ENCODE data around the gene PCNA. TPM values are rescaled to one million over a fixed set of nuclear protein-coding genes. Genes with fewer than 3 reads are reported as not detected.
A peak's percentile ranks its signal among the peaks of the same experiment; 100 is the strongest.

PCNA gene
- total and polyA plus RNA-seq, 10 donors = 39.6 to 106 (median 52.0) TPM

- no peak overlapping the region for H3K27ac ChIP-seq
- no peaks in the 10 kb centered on the region for H3K36me3 ChIP-seq
- H3K4me1 ChIP-seq = peaks cover 0 to 45% (median 11%) of the 10 kb centered on the region in 6 donors
- no peaks in the 10 kb centered on the region for H3K27me3 ChIP-seq (replicated peaks in 1 of 7)
- no peaks in the 10 kb centered on the region for H3K9me3 ChIP-seq
- H3K4me3 ChIP-seq = no peak overlapping the region
- 94 to 98% (median 96%) methylated on average over 7 of the region's 7 CpGs for WGBS, 5 donors
- TF ChIP-seq POLR2AphosphoS5 (IDR thresholded peaks at IDR 0.05) = no peak
- TF ChIP-seq CTCF (IDR thresholded peaks at IDR 0.05 in 8 of 11, conservative IDR thresholded peaks at IDR 0.05 in 3 of 11) = no peak
- intact Hi-C loops (cut with DNase I; ENCODE audit: low total_unique reads) = no loop called here
- DNase-seq = no peak
Observed at GRCh38 chr20:5070081-5070480, 49.7 kb downstream of the PCNA start.

- intact Hi-C loops (cut with DNase I; ENCODE audit: low total_unique reads) = no loop called here
- Histone ChIP-seq H3K36me3 (no peaks in the 10 kb centered on the region), H3K27ac (no peak overlapping the region), H3K27me3 (replicated peaks in 1 of 7) (no peaks in the 10 kb centered on the region), H3K9me3 (no peaks in the 10 kb centered on the region), H3K4me1 (peaks cover 0 to 40% (median 9%) of the 10 kb centered on the region in 6 donors), H3K4me3 (no peak overlapping the region)
- TF ChIP-seq POLR2A (IDR thresholded peaks at IDR 0.05) (no peak), POLR2AphosphoS5 (IDR thresholded peaks at IDR 0.05) (no peak), CTCF (IDR thresholded peaks at IDR 0.05 in 8 of 11, conservative IDR thresholded peaks at IDR 0.05 in 3 of 11) (no peak)
- no peak for DNase-seq
- WGBS, 5 donors = 61 to 72% (median 68%) methylated on average over 8 of the region's 8 CpGs
Observed at GRCh38 chr20:5069141-5069806, 50.5 kb downstream of the PCNA start.

- H3K36me3 ChIP-seq = no peaks in the 10 kb centered on the region
- 85 to 91% (median 89%) methylated on average over 8 to 9 of the region's 9 CpGs for WGBS, 5 donors
- intact Hi-C loops (cut with DNase I; ENCODE audit: low total_unique reads) = no loop called here
- no peak overlapping the region for H3K4me3 ChIP-seq
- peaks cover 0 to 28% (median 3%) of the 10 kb centered on the region in 6 donors for H3K4me1 ChIP-seq
- no peaks in the 10 kb centered on the region for H3K9me3 ChIP-seq
- DNase-seq = no peak
- H3K27me3 ChIP-seq (replicated peaks in 1 of 7) = no peaks in the 10 kb centered on the region
- H3K27ac ChIP-seq = no peak overlapping the region
- TF ChIP-seq POLR2AphosphoS5 (IDR thresholded peaks at IDR 0.05) = no peak
- no peak for TF ChIP-seq POLR2A (IDR thresholded peaks at IDR 0.05)
- no peak for TF ChIP-seq CTCF (IDR thresholded peaks at IDR 0.05 in 8 of 11, conservative IDR thresholded peaks at IDR 0.05 in 3 of 11)
Observed at GRCh38 chr20:5067877-5068645, 51.7 kb downstream of the PCNA start.

- H3K4me3 ChIP-seq = peak overlapping the region in 1 of 8 donors; percentile 28
- WGBS, 5 donors = 57 to 80% (median 68%) methylated on average over 7 to 10 of the region's 10 CpGs
- no peaks in the 10 kb centered on the region for H3K36me3 ChIP-seq
- intact Hi-C loops (cut with DNase I; ENCODE audit: low total_unique reads) = no loop called here
- H3K9me3 ChIP-seq = no peaks in the 10 kb centered on the region
- H3K4me1 ChIP-seq = peaks cover 0 to 19% (median 1%) of the 10 kb centered on the region in 6 donors
- H3K27ac ChIP-seq = peak overlapping the region in 6 of 8 donors; percentile 43 to 88 (median 69)
- peak; percentile 86 for DNase-seq
- H3K27me3 ChIP-seq (replicated peaks in 1 of 7) = no peaks in the 10 kb centered on the region
- TF ChIP-seq CTCF (IDR thresholded peaks at IDR 0.05 in 8 of 11, conservative IDR thresholded peaks at IDR 0.05 in 3 of 11) = no peak
- TF ChIP-seq POLR2AphosphoS5 (IDR thresholded peaks at IDR 0.05) = peak; percentile 54 to 72 (median 64)
- no peak for TF ChIP-seq POLR2A (IDR thresholded peaks at IDR 0.05)
Observed at GRCh38 chr20:5065879-5066383, 53.8 kb downstream of the PCNA start.
